Activated CD4-positive, alpha-beta T cell treated with anti-CD3 and anti-CD28 coated beads, Interleukin-2, amount 50 U/mL, for 24 hours (primary cell): ENCODE data around the gene ZC3H15.
"Not testable (repeated sequence)": the region's sequence is repeated elsewhere in the genome, so short reads cannot be mapped to it uniquely, and the experiment has no call there.

Source experiments
- DNase-seq, 2 donors: peaks; one replicate each; pipeline ENCODE4 v3.0.0-alpha.2; 2020; ENCODE audit warnings: low read depth in 1 of 2, low spot score in 1 of 2

ZC3H15 gene

GRCh38 chr2:186493564-186494085 lies 7.6 kb downstream of the ZC3H15 start:
- no peak for DNase-seq

- DNase-seq = no peak
These were observed 10.3 kb downstream of the ZC3H15 start for GRCh38 chr2:186496401-186496800.

- no peak for DNase-seq
These were observed 11.9 kb downstream of the ZC3H15 start for GRCh38 chr2:186497928-186498327.

- DNase-seq = no peak
These were observed 12.8 kb downstream of the ZC3H15 start for GRCh38 chr2:186498834-186499233.

- DNase-seq = no peak
These were observed 18.0 kb downstream of the ZC3H15 start for GRCh38 chr2:186503827-186504606.

GRCh38 chr2:186508263-186508662 lies 22.2 kb downstream of the ZC3H15 start:
- no peak for DNase-seq

- no peak for DNase-seq
These were observed 29.3 kb downstream of the ZC3H15 start for GRCh38 chr2:186515376-186515775.

GRCh38 chr2:186516396-186516795 lies 30.3 kb downstream of the ZC3H15 start:
- no peak for DNase-seq

GRCh38 chr2:186517090-186517489 lies 31.0 kb downstream of the ZC3H15 start:
- DNase-seq = no peak

GRCh38 chr2:186518291-186518690 lies 32.2 kb downstream of the ZC3H15 start:
- DNase-seq = no peak

GRCh38 chr2:186518945-186519344 lies 32.9 kb downstream of the ZC3H15 start:
- no peak for DNase-seq

- DNase-seq = not testable (repeated sequence)
These were observed 35.6 kb downstream of the ZC3H15 start for GRCh38 chr2:186521570-186522153.

- no peak for DNase-seq
These were observed 36.4 kb downstream of the ZC3H15 start for GRCh38 chr2:186522450-186522849.

- no peak for DNase-seq
These were observed 37.7 kb downstream of the ZC3H15 start for GRCh38 chr2:186523791-186524190.

- no peak for DNase-seq
These were observed 40.2 kb downstream of the ZC3H15 start for GRCh38 chr2:186526281-186526680.

GRCh38 chr2:186530314-186530713 lies 44.3 kb downstream of the ZC3H15 start:
- no peak for DNase-seq

- DNase-seq = no peak
These were observed 45.3 kb downstream of the ZC3H15 start for GRCh38 chr2:186531257-186531775.

GRCh38 chr2:186532891-186533290 lies 46.8 kb downstream of the ZC3H15 start:
- no peak for DNase-seq

- DNase-seq = no peak
These were observed 47.7 kb downstream of the ZC3H15 start for GRCh38 chr2:186533717-186534116.

- DNase-seq = no peak
These were observed 48.3 kb downstream of the ZC3H15 start for GRCh38 chr2:186534406-186534805.

GRCh38 chr2:186535861-186536260 lies 49.8 kb downstream of the ZC3H15 start:
- no peak for DNase-seq

- no peak for DNase-seq
These were observed 51.0 kb downstream of the ZC3H15 start for GRCh38 chr2:186537019-186537418.
